Ishikawa (cell line): Measurements from ENCODE around the gene DEK.

Experiments used
- EGR1 ChIP-seq: IDR thresholded peaks from 2 replicates; pipeline ENCODE4 v1.6.1; 2012
- EP300 ChIP-seq: IDR thresholded peaks from 2 replicates; pipeline ENCODE4 v1.6.1; 2012; ENCODE audit warnings: borderline replicate concordance
- YY1 ChIP-seq: IDR thresholded peaks from 2 replicates; pipeline ENCODE4 v1.6.1; 2012; ENCODE audit warnings: low read depth

DNA sequence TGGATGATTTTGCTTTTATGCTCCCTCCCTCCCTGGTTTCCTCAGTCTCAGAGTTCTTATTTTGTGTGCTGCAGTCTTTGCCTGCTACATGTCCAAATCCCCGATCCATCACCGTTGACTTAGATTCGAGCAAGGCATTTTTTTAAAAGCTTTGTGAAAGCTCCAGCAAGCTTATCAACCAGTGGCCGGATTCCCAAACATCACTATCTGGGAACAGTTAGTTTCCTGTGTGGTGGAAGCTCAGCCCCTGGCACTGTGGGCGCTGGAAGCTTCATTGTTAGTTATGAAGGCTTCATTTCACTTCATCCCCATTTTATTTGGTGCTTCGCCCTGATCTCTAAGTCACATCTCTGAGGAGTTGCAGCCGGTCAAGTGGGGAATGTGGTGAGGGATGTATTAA lies 44.7 kb downstream of the DEK start:
- no peak for TF ChIP-seq YY1
- TF ChIP-seq EP300, result no peak
- no peak for TF ChIP-seq EGR1
